Suprapubic skin (tissue), 3 donors: Measurements from ENCODE around the gene DDX31.

Experiments used
- CTCF ChIP-seq, 2 donors: fragments of 200-600 bp in 1 of 2; fragments of 450-650 bp in 1 of 2; sonication (generic) in 1 of 2; IDR thresholded peaks; one replicate each; pipeline ENCODE4 v1.5.1; 2016 to 2019; ENCODE audit warnings: antibody characterized with exemption in 2 of 2, mild to moderate bottlenecking in 1 of 2, moderate library complexity in 1 of 2
- EP300 ChIP-seq: sonication (generic); formaldehyde crosslinking; IDR thresholded peaks from one replicate; pipeline ENCODE4 v1.6.1; 2017; ENCODE audit warnings: antibody characterized with exemption

- TF ChIP-seq CTCF (IDR thresholded peaks at IDR 0.05) (no peak), EP300 (no peak)
Measured at GRCh38 chr9:132605387-132605786, 64.4 kb downstream of the DDX31 start.
